RPMI8226 (cell line): ENCODE data around the gene OPRM1.
"Not testable (repeated sequence)": the region's sequence is repeated elsewhere in the genome, so short reads cannot be mapped to it uniquely, and the experiment has no call there.

Experiments used
- DNase-seq: peaks from one replicate; pipeline ENCODE4 v3.0.0-alpha.2; 2015

Gene OPRM1

GRCh38 chr6:154039231-154039842 lies at the start of gene OPRM1:
Gene OPRM1 (plus strand): TSS chr6:154039240. CDS start chr6:154039545, 305 bp downstream.
- DNase-seq, result peak; percentile 61

GRCh38 chr6:153989989-153990388 lies 49.1 kb upstream of the OPRM1 start:
- DNase-seq, result no peak

DNA sequence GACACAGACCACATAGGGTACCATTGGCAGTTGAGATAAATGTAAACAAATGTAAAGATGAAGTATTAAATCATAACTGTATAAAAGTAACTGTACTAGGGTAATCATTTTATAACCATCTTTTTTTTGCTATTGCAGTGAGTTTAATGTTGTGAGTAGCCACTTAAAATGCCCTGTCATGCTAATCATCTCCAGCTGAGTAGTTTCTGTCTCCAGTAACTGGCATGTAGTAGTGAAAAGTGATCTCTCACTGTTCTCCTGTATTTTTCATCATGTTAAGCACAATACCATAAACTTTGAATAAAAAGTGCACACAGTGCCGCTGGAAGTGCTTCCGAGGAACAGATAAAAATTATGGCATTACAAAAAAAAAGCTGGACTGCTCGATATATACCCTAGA lies 45.0 kb upstream of the OPRM1 start:
- DNase-seq, result no peak

DNA sequence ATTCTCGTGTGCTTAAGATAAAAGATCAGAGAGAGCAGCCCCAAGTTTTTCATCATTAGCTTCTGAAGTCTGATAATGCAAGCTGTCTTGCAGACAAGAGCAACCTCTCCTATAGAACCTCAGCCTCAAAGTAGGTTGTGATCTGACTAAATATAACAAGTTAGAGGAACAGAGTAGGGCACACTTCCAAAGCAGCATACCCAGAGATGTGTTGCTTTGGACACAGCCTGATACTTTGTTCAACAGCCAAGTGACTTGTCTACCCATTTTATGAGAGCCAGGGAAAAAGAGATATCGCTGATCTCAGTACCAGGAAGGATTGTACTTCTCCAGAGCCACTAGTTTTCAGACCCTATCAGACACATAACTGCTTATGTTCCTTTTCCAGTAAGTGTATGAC lies 44.2 kb upstream of the OPRM1 start:
- no peak for DNase-seq

DNA sequence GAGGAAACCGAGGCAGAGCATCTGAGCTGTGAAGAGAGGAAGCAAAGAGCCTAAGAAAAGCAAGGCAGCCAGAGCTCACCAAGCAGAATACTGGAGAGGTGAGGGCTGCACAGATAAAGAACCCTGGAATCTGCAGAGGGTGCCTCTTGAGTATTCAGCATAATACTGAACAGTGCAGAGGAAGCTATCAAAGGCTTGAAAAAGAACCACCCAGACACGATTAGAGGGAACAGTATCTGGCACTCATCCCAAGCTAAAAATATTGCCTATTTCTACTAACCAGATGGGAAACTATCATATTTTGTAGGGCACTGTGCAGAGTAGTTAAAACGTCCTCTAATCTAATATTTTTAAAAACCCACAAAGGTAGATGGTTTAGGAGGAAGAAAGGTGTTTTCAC lies 41.8 kb upstream of the OPRM1 start:
- no peak for DNase-seq

- DNase-seq, result no peak
These were observed 37.4 kb upstream of the OPRM1 start for GRCh38 chr6:154001494-154002285.

DNA sequence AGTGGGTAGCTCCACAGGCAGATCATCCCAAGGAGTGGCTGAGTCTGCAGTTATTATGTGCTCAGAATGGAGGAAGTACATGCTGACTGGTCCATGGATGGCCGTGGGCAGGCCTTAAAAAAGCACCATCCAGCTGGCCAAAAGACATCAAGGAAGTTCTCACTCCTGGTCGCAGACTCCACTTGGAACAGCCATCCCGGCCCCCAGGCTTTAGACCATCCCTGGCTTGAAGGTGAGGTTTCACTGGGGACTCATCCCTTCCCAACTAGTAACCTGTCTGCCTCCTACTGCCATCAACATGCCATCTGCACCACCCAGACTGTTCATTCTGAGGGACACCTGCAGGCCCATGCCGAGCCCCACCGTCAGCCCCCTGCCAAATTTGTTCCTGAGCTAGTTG lies 36.1 kb upstream of the OPRM1 start:
- no peak for DNase-seq

- DNase-seq, result no peak
These were observed 28.7 kb upstream of the OPRM1 start for GRCh38 chr6:154010371-154010770.

GRCh38 chr6:154012852-154013251 lies 26.2 kb upstream of the OPRM1 start:
- no peak for DNase-seq

- no peak for DNase-seq
These were observed 21.3 kb upstream of the OPRM1 start for GRCh38 chr6:154017786-154018185.

- DNase-seq, result no peak
These were observed 8.4 kb upstream of the OPRM1 start for GRCh38 chr6:154030646-154031045.

DNA sequence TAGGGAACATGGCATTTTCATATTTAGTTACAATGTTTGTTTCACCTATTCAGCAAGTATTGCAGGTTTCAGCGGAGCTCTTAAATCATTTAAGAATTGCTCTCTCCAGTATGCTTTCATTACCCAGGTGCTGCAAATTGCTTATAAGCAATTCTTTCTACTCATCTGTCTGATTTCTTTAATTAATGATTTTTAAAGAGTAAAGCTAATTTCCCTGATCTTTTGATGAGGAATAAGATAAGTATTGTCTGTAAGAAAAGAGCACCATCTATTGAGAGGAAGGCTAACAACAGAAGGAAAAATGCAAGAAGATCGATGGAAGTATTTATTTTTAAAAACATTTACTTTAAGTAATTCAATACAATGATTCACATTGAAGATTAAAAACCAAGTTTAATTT lies 2.0 kb downstream of the OPRM1 start:
- DNase-seq, result no peak

GRCh38 chr6:154053141-154053540 lies 14.1 kb downstream of the OPRM1 start:
- DNase-seq, result no peak

DNA sequence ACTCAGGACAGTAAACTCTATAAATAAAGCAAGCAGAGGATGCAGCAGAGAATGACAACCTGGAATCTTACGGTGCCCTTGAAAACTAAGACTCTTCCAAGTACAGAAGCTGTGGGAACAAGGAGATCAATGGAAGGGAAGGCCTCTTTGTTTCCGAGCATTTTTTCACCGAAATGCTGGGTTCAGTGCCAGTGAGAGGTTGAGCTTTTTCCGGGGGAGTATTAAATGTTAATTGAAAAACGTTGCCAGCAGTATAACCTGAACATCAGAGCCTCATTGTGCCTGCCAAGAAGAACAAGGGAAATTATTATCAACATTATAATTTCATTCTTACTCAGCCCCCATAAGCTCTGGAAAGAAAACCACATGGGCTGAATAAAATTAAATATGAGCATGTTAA lies 17.5 kb downstream of the OPRM1 start:
- DNase-seq, result no peak

DNA sequence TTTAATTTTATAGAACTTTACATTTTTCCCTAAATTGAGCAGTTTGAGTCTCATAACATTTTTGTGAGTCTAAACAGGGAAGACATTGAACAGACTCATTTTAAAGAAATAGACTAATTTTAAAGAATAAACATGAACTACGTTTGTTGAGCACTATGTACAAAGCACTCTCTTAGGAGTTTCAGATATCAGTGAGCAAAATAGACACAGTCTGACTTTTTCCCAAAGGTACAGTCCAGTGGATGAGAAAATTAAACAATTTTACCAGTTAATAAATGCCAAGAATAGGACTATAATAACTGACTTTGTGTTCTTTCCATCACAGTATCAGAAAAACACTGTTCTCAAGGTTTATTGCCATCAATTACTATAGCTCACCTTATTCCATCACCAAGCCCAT lies 18.1 kb downstream of the OPRM1 start:
- no peak for DNase-seq

DNA sequence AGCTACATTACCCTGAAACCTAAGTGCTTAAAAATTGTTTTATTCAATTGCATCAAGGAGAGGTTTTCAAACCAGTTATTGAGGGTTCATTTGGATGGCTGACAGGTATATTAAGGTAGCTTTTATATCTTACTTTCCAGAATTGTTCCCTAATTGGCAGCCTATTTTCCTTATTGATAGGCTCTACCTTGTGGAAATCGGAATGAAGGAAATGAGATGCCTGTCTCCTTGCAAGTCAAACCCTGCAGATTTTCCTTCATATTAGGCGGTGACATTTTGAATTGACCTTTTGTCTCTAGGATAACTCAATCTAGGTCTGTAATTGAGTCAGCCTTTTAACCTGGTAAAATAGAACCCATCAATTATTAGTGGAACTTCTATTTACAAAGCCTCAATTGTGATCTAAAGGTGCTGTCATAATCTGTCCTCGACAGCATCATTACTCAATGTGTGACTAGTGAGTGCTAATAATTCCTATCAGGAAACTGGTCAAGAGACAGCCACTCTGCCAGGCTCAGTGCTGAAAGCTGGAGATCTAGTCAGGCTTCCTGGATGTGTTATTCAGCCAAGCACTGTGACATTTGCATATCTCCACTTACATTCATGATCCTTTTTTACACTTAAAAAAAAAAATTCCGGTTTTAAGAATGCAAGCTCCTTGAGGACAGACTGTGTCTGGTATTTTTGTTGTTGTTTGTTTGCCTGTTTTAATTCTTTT lies 20.1 kb downstream of the OPRM1 start:
- DNase-seq, result no peak

GRCh38 chr6:154060076-154060475 lies 21.0 kb downstream of the OPRM1 start:
- DNase-seq, result no peak

DNA sequence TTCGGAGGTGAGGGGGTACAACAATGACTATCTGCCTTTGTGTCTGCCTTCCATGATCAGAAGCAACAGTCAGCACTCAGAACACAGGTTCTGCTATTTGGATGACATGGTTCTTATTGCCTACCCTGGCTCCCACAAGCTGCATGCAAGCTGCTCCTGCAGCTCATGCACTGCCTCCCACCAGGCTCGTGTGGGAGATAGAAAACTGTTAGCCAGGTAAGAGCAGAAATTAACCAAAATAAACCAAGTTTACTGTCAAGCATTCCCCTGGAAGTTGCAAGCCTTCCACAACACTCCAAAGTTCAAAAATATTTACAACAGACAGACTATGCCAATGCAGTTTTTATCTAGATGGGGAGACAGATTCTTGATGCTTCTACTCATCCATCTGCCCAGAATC lies 31.0 kb downstream of the OPRM1 start:
- no peak for DNase-seq

- DNase-seq, result no peak
These were observed 31.6 kb downstream of the OPRM1 start for GRCh38 chr6:154070657-154071056.

DNA sequence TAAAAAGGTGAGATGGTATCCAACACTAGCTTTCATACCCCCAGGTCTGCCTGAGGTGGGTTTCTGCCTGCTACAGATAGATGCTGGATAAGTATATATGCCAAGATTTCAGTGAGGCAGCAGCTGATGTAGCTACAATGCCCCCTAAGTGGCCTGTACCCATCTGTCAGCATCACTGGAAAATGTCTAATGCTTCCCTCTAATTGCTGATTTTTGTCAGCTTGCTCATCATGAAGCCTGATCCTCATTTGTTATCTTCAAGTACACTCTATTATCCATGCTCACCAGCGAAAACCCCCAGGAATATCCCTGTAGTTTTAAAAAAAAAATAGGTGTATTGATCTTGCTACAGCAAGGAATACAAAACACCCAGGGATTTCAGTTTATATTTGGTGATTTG lies 32.2 kb downstream of the OPRM1 start:
- DNase-seq, result no peak

DNA sequence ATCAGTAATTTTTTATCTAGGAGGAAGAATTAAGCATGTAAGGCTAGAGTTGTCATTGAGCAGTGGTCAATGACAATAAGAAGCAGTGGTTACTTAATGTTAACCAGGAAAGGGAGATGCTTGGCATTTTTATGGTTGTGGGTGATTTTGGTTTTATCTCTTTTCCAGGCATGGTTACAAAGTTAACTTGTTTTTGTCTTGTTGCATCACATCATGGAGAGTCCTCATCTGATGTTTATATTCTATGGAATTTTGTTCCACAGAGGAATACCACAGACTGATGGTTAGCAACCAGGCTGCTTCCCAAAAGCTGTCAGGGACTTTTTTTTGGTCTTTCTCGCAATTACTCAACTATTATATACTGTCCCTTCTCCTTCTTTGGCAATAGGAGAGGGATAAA lies 32.7 kb downstream of the OPRM1 start:
- no peak for DNase-seq

DNA sequence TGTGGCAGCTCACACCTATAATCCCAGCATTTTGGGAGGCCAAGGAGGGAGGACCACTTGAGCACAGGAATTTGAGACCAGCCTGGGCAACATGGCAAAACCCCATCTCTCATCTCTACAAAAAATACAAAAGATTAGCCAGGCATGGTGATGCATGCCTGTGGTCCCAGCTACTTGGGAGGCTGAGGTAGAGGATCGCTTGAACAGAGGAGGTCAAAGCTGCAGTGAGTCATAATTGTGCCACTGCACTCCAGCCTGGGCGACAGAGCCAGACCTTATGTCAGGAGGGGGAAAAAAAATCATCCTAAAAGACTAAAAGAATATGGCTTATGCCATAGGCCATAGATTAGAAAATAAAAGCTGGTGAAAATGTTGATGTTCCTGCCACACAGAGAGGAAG lies 39.6 kb downstream of the OPRM1 start:
- not testable (repeated sequence) for DNase-seq

DNA sequence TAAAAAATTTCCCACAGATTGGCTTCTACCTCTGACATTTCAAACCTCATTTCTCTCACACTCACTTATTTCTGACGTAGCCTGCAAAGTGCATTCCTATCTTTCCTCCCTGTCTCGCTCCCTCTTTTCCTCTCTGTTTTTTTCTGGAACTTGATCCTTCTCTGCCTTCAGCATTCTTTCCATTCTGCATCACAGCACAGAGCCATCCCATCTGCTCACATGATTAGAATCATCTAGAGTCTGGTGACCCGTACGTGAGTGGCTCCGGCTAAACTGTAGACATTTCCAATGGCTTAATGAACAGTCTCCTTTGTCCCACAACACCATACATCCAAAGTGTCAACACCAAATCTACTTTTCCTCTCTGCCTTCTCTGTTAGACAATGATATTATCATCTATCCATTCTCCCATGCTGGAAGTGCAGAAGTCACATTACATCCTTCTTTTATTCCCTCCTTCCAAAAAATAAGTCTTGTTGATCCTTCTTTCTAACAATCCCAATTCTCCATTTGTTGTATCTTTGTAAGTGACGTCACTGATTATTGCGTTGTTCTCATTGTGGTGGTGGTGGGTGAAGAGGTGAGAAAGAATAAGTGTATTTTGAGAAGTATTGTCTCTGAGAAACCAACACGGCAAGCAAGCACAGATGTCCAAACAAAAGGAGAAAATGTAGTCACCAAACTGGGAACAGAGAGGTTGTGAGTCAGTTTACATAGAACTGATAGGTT lies 41.6 kb downstream of the OPRM1 start:
- no peak for DNase-seq
